Mesenchymal stem cell (in vitro differentiated cells and primary cell): ENCODE results near the gene NTRK3.
A peak's percentile ranks its signal among the peaks of the same experiment; 100 is the strongest.

Experiments used
- DNase-seq: peaks from one replicate; pipeline ENCODE4 v3.0.0-alpha.2; 2013
- H2AFZ ChIP-seq: one replicate; pipeline ENCODE4 v1.6.1; 2013; ENCODE audit warnings: low read depth, mild to moderate bottlenecking, control low read depth, inconsistent platforms, low read length, moderate library complexity
- H2AK5ac ChIP-seq: 2 replicates; pipeline ENCODE4 v1.6.1; 2013; ENCODE audit warnings: low read length, moderate library complexity, mild to moderate bottlenecking, inconsistent platforms; ENCODE audit not compliant: severe bottlenecking
- H2BK120ac ChIP-seq: one replicate; pipeline ENCODE4 v1.6.1; 2013; ENCODE audit warnings: low read depth, mild to moderate bottlenecking, inconsistent platforms, low read length, moderate library complexity
- H2BK12ac ChIP-seq, 2 experiments: one replicate each; pipeline ENCODE4 v1.6.1; 2013; ENCODE audit warnings: inconsistent platforms in 2 of 2, low read length in 2 of 2, mild to moderate bottlenecking in 2 of 2, moderate library complexity in 2 of 2, control low read depth in 1 of 2
- H2BK15ac ChIP-seq: one replicate; pipeline ENCODE4 v1.6.1; 2013; ENCODE audit warnings: mild to moderate bottlenecking, low read depth, inconsistent platforms; ENCODE audit not compliant: poor library complexity, severe bottlenecking
- H2BK5ac ChIP-seq: 2 replicates; pipeline ENCODE4 v1.6.1; 2013; ENCODE audit warnings: low read depth, mild to moderate bottlenecking, low read length, control low read depth, inconsistent platforms; ENCODE audit not compliant: poor library complexity, severe bottlenecking
- H3K14ac ChIP-seq, 2 experiments: one replicate each; pipeline ENCODE4 v1.6.1; 2013; ENCODE audit warnings: inconsistent platforms in 2 of 2, low read length in 2 of 2, control low read depth in 1 of 2, mild to moderate bottlenecking in 1 of 2, moderate library complexity in 1 of 2
- H3K18ac ChIP-seq, 2 experiments: one replicate each; pipeline ENCODE4 v1.6.1; 2013; ENCODE audit warnings: inconsistent platforms in 2 of 2, low read length in 2 of 2, control low read depth in 1 of 2, low read depth in 1 of 2, mild to moderate bottlenecking in 1 of 2
- H3K23ac ChIP-seq, 2 experiments: one replicate each; pipeline ENCODE4 v1.6.1; 2013; ENCODE audit warnings: inconsistent platforms in 2 of 2, low read length in 2 of 2, mild to moderate bottlenecking in 2 of 2, moderate library complexity in 2 of 2, control low read depth in 1 of 2
- H3K27ac ChIP-seq: 2 replicates; pipeline ENCODE4 v1.5.1; 2013; ENCODE audit warnings: mild to moderate bottlenecking, moderate library complexity, low read length, control low read depth, inconsistent platforms; ENCODE audit not compliant: poor library complexity, severe bottlenecking
- H3K27me3 ChIP-seq, 2 experiments: 2 replicates each; pipeline versions ENCODE4 v1.6.1 to v1.7.0; 2013; ENCODE audit warnings: low read length in 2 of 2, mild to moderate bottlenecking in 2 of 2, moderate library complexity in 2 of 2, control low read depth in 1 of 2, inconsistent platforms in 1 of 2; ENCODE audit not compliant: control insufficient read depth in 1 of 2, insufficient read depth in 1 of 2
- H3K36me3 ChIP-seq, 2 experiments: 2 replicates each; pipeline versions ENCODE4 v1.6.1 to v1.7.0; 2013; ENCODE audit warnings: low read length in 2 of 2, control low read depth in 1 of 2, inconsistent platforms in 1 of 2, low read depth in 1 of 2, mild to moderate bottlenecking in 1 of 2; ENCODE audit not compliant: insufficient read depth in 2 of 2, control insufficient read depth in 1 of 2
- H3K4ac ChIP-seq, 2 experiments: one replicate each; pipeline ENCODE4 v1.6.1; 2013; ENCODE audit warnings: inconsistent platforms in 2 of 2, low read length in 2 of 2, mild to moderate bottlenecking in 2 of 2, moderate library complexity in 2 of 2, control low read depth in 1 of 2, low read depth in 1 of 2
- H3K4me1 ChIP-seq: 2 replicates; pipeline ENCODE4 v1.6.1; 2013; ENCODE audit warnings: low read depth, low read length, control low read depth; ENCODE audit not compliant: control insufficient read depth, insufficient read depth
- H3K4me2 ChIP-seq: 2 replicates; pipeline ENCODE4 v1.6.1; 2013; ENCODE audit warnings: low read length, mild to moderate bottlenecking, inconsistent platforms; ENCODE audit not compliant: poor library complexity, severe bottlenecking
- H3K4me3 ChIP-seq, 2 experiments: 2 replicates each; pipeline versions ENCODE4 v1.5.1 to v1.7.0; 2013; ENCODE audit warnings: low read length in 2 of 2, mild to moderate bottlenecking in 2 of 2, control low read depth in 1 of 2, low read depth in 1 of 2; ENCODE audit not compliant: insufficient read depth in 1 of 2
- H3K79me1 ChIP-seq: replicated peaks from 2 replicates; pipeline ENCODE4 v1.6.1; 2013; ENCODE audit warnings: mild to moderate bottlenecking, control low read depth, low read length, inconsistent platforms; ENCODE audit not compliant: poor library complexity, severe bottlenecking
- H3K9ac ChIP-seq: 2 replicates; pipeline ENCODE4 v1.7.0; 2013; ENCODE audit warnings: mild to moderate bottlenecking, low read length, moderate library complexity
- H3K9me3 ChIP-seq: 2 replicates; pipeline ENCODE4 v1.7.0; 2013; ENCODE audit warnings: mild to moderate bottlenecking, low read length; ENCODE audit not compliant: control insufficient read depth
- H4K8ac ChIP-seq: one replicate; pipeline ENCODE4 v1.6.1; 2013; ENCODE audit warnings: inconsistent platforms, mild to moderate bottlenecking, low read length, moderate library complexity
- H4K91ac ChIP-seq: one replicate; pipeline ENCODE4 v1.6.1; 2013; ENCODE audit warnings: mild to moderate bottlenecking, low read length, inconsistent platforms
- WGBS: methylation state at CpG from one replicate; pipeline ENCODE4 v1.1.7; 2013; ENCODE audit warnings: mixed read lengths; 5-methylcytosine and 5-hydroxymethylcytosine counted together

NTRK3 gene

DNA sequence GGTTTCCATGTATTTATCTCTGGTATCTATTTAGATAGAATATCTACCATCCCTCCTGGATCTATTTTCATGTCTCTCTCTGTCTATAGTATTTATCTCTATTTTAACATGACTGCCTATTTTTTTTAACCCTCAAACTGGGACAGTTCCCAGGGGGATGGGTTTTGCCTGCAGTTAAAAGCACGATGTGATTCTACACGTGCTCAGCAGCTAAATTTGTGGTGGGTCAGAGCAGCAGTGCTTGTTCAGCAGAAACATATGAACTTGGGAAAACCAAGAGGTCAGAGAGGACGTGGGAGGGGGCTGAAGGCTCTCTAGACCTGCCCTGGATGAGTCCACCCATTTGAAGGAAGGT lies 189.2 kb downstream of the NTRK3 start:
- H3K36me3 ChIP-seq = no peaks in the 10 kb centered on the region
- no peak overlapping the region for H2BK120ac ChIP-seq
- no peak overlapping the region for H3K18ac ChIP-seq
- no peak overlapping the region for H2BK5ac ChIP-seq
- DNase-seq = no peak
- no peak overlapping the region for H3K4ac ChIP-seq
- H3K27me3 ChIP-seq = peaks cover 0 to 39% of the 10 kb centered on the region in 2 experiments
- H2AFZ ChIP-seq = no peak overlapping the region
- no peak overlapping the region for H3K4me2 ChIP-seq
- no peaks in the 10 kb centered on the region for H3K4me1 ChIP-seq
- no peak overlapping the region for H4K91ac ChIP-seq
- no peak overlapping the region for H3K9ac ChIP-seq
- no peaks in the 10 kb centered on the region for H3K79me1 ChIP-seq
- no peak overlapping the region for H2AK5ac ChIP-seq
- no peak overlapping the region for H2BK15ac ChIP-seq
- no peak overlapping the region for H3K4me3 ChIP-seq
- H3K23ac ChIP-seq = no peak overlapping the region
- 22% methylated on average over 3 of the region's 3 CpGs for WGBS
- H3K27ac ChIP-seq = no peak overlapping the region
- H2BK12ac ChIP-seq = no peak overlapping the region
- no peaks in the 10 kb centered on the region for H3K9me3 ChIP-seq
- no peak overlapping the region for H4K8ac ChIP-seq
- no peak overlapping the region for H3K14ac ChIP-seq

DNA sequence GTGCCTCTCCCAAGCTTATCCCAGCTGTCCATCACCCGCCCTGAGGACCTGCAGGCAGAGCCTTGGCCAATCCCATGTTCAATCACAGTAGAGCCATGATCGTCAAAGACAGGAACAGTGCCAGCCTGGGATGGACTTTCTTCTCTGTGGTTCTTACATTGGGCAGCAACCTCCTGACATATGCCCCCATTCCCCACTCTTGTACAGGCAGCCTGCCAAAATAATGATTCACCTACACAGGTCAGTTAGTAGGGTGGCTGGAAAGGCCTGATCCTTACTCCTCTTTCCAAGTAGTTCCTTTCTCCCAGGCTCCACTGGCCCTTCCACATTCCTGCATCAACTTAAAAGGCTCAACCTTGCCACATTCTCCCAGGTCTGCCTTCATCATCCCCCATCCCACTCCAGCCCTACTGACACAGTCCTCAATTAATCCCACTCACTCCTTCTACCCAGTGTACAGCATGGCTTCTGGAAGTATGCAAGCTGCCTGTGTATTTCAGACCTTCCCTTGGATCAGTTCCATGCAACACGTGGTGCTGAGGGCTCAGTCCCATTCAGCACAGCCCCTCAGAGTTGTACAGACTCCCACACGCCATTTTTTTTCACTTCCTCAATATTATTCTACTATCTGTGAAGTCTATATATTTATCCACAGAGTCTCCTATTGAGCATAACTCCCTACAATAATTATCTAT lies 189.8 kb downstream of the NTRK3 start:
- Histone ChIP-seq H3K79me1 (no peaks in the 10 kb centered on the region), H2BK15ac (no peak overlapping the region), H3K4ac (no peak overlapping the region), H2BK120ac (no peak overlapping the region), H2AK5ac (no peak overlapping the region), H3K18ac (no peak overlapping the region), H3K4me1 (no peaks in the 10 kb centered on the region), H3K9me3 (no peaks in the 10 kb centered on the region), H3K4me2 (no peak overlapping the region), H2BK12ac (no peak overlapping the region), H3K36me3 (no peaks in the 10 kb centered on the region), H3K14ac (no peak overlapping the region), H3K27ac (no peak overlapping the region), H2BK5ac (no peak overlapping the region), H3K9ac (no peak overlapping the region), H2AFZ (no peak overlapping the region), H3K4me3 (no peak overlapping the region), H3K27me3 (peaks cover 0 to 39% of the 10 kb centered on the region in 2 experiments), H4K8ac (no peak overlapping the region), H3K23ac (no peak overlapping the region), H4K91ac (no peak overlapping the region)
- no peak for DNase-seq
- WGBS = 38% methylated on average over 4 of the region's 4 CpGs

DNA sequence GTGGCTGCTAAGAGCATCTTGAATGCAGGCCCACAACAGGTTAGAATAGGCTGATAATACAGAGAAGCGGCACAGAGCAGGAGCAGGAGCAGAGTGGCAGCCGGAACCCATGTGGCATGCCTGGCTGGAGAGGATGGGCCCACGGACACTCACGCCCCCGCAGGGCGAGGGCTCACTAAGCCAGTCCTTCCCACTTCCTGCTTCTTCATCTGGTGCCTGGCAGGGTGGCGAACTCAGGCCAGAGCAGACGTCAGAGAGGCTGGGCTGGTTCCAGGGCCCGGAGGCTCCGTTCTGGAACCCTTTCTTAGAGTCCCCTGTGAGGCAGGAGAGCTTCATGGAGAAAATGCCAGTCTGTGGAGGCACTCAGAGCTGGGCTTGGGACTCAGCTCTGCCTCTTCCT lies 195.1 kb downstream of the NTRK3 start:
- no peak overlapping the region for H3K4me2 ChIP-seq
- no peak overlapping the region for H2BK15ac ChIP-seq
- 84% methylated on average over 8 of the region's 10 CpGs for WGBS

DNA sequence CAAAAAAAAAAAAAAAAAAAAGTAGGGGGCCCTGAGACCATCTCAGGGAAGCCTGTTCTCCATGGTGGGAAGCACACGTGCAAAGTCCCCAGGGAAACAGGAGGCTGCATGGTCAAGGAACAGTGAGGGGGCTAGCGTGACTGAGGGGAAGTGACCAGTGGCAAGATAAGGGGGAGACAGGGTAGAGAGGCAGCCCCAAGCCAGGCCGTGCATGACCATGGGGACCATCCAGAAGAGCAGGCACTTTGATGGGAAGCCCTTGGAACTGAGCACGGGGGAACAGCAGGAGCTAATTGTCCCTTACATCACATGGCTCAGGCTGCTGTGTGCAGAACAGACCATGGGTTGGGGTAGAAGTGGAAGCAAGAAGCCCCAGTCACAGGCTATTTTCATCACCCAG lies 196.2 kb downstream of the NTRK3 start:
- H3K23ac ChIP-seq = no peak overlapping the region
- 69% methylated on average over 4 of the region's 4 CpGs for WGBS
- H3K4me1 ChIP-seq = no peaks in the 10 kb centered on the region
- H3K36me3 ChIP-seq = no peaks in the 10 kb centered on the region
- H2AK5ac ChIP-seq = no peak overlapping the region
- H2BK12ac ChIP-seq = no peak overlapping the region
- no peak overlapping the region for H3K4me3 ChIP-seq
- H2AFZ ChIP-seq = no peak overlapping the region
- no peaks in the 10 kb centered on the region for H3K79me1 ChIP-seq
- no peak overlapping the region for H3K4ac ChIP-seq
- no peak overlapping the region for H3K4me2 ChIP-seq
- H2BK5ac ChIP-seq = no peak overlapping the region
- no peak overlapping the region for H3K18ac ChIP-seq
- H4K8ac ChIP-seq = no peak overlapping the region
- H3K27me3 ChIP-seq = peaks cover 0 to 6% of the 10 kb centered on the region in 2 experiments
- H2BK120ac ChIP-seq = no peak overlapping the region
- H3K27ac ChIP-seq = no peak overlapping the region
- no peaks in the 10 kb centered on the region for H3K9me3 ChIP-seq
- no peak for DNase-seq
- no peak overlapping the region for H2BK15ac ChIP-seq
- H4K91ac ChIP-seq = no peak overlapping the region
- no peak overlapping the region for H3K14ac ChIP-seq
- no peak overlapping the region for H3K9ac ChIP-seq

More for the DNA sequence above, 195.1 kb downstream of the NTRK3 start:
- Histone ChIP-seq H2AK5ac (no peak overlapping the region), H2BK120ac (no peak overlapping the region), H3K4me3 (peak overlapping the region in 1 of 2 experiments; percentile 1), H3K4ac (no peak overlapping the region), H3K18ac (no peak overlapping the region), H3K27ac (no peak overlapping the region), H2BK12ac (no peak overlapping the region), H2AFZ (no peak overlapping the region), H3K36me3 (no peaks in the 10 kb centered on the region), H3K14ac (no peak overlapping the region), H3K4me1 (no peaks in the 10 kb centered on the region), H4K8ac (no peak overlapping the region), H3K9me3 (no peaks in the 10 kb centered on the region), H2BK5ac (no peak overlapping the region), H3K27me3 (peaks cover 0 to 9% of the 10 kb centered on the region in 2 experiments), H4K91ac (no peak overlapping the region), H3K9ac (no peak overlapping the region), H3K79me1 (no peaks in the 10 kb centered on the region), H3K23ac (no peak overlapping the region)
- no peak for DNase-seq
